GM21447 (cell line): ENCODE data around the gene DBNL.
A peak's percentile ranks its signal among the peaks of the same experiment; 100 is the strongest.

Experiments used
- ATAC-seq: cut with Tn5 transposase; IDR thresholded peaks from one replicate; pipeline ENCODE4 v1.9.1; 2021; ENCODE audit not compliant: unreplicated experiment

DBNL gene

DNA sequence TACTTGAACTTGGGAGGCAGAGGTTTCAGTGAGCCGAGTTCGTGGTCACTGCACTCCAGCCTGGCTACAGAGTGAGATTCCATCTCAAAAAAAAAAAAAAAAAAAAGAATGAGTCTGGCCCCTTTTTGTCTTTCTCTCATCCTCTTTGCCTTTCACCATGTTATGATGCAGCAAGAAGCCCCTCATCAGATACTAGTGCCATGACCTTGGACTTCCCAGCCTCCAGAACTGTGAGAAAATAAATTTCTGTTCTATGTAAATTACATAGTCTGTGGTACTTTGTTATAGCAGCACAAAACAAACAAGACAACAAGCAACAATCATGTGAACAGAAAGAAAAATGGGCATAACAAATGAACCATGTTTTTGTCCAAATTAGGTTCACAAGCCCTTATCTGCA lies 2.3 kb upstream of the DBNL start:
- no peak for ATAC-seq

DNA sequence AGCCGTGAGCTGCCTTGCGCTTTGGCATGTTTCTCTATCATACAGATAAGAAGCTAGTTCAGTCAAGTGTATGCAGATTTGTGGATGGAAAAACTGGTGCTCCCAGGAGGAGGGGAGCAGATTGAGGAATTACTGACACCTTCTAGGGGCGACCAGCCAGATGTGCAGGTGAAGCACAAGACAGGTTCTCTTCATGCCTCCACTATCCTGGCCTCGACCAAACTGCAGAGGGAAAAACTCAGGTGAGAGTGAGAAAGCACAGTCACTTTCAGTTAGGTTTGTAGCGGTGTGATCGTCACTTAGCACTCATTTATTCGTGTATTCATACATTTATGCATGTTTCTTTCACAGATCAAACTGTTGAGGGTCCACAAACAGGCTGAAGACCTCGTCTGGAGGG lies 600 bp upstream of the DBNL start:
- no peak for ATAC-seq

DNA sequence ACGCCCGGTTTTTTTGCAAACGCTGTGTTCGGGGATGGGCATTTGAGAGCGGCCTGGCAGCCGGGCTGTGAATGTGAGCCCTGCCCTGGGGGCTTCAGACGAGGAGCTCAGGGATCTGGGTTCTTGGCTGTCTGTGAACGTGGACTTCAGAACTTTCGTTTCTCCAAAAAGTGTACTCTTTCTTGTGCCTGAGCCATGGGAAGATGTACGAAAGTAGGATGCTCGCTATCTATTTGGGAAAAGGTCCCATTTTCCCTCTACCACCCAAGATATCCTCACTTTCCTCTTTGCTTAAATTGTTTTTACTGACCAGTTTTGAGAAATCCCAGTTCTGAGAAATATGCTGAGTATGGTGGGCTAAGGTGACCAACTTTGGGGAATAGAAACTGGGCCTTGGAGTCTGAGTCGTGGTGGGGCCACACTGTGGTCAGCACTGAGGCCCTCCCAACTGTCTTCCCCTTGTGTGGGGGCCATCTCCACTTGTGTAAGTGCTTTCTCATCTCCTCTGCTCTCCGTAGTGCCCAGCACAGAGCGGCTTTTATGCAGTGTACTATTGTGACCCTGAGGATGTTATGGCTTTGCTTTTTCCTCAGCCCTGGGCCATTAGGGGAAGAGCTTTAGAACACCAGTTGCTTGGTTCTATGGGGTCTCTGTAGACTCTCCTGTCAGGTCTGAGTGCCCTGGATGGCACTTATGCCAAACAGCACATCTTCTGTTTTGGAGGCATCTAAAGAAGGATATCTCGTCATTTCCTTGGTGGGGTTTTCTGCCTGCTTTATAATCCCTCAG lies 918 bp downstream of the DBNL start:
- ATAC-seq: no peak

DNA sequence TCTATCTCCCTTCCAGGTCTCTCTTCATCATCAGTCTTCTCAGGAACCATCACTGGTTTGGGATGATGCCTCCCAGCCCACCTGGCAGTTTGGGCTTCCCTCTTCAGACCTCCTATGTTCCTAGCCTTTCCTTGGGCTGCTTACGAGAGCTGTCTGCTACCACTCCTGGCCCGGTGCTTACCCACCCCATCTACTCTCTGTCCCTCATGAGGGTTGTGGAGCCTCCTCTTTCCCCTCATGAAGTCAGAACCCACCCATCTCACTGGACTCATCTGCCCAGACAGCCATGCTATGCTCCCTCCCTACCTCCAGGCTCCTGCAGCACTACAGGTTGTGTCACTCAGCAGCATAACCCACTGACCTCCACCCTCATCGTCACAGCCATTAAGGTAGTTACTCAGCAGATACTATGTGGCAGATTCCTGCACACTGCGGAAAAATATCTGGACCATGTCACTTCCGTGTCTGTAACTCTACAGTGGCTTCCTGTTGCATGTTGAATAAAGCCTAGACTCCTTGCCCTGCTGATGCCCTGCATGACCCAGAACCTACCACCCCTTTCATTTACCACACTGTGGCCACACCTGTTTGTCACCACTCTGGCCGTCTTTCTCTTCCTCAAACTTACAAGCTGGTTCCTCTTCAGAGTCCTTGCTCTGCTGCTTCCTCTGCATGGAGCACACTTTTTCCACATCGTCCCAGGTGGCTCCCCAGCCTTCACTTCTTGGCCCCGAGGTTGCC lies 2.0 kb downstream of the DBNL start:
- ATAC-seq: peak; percentile 70

DNA sequence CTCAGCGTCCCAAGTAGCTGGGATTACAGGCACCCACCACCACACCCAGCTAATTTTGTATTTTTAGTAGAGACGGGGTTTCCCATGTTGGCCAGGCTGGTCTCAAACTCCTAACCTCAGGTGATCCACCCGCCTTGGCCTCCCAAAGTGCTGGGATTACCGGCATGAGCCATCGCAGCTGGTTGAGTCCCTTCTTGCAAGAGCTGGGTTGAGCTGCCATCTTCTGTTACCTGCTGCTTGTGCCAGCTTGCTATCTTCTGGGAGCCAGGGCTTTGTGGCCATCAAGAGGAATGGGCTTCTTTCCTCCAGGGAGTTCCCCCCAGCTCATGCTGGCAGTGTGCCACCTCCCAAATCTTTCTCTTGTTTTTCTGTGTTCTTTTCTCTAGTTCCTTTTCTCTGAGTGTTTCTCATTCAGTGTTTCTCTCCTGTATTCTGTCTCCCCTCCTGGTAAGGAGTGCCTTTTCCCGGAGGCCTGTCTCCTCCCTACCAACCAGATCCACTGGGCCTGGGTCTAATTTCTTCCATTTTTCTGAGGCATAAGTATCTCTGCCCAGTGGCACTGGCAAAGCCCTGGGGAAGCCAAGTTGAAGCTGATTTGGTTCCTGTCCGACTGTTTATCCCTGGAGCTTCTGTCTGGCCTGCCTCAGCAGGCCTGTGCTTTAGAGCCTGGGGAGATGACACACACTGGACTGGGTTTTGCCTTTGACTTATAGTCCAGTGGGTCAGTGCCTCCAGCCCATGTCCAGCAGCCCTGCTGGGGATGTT lies 3.7 kb downstream of the DBNL start:
- no peak for ATAC-seq

DNA sequence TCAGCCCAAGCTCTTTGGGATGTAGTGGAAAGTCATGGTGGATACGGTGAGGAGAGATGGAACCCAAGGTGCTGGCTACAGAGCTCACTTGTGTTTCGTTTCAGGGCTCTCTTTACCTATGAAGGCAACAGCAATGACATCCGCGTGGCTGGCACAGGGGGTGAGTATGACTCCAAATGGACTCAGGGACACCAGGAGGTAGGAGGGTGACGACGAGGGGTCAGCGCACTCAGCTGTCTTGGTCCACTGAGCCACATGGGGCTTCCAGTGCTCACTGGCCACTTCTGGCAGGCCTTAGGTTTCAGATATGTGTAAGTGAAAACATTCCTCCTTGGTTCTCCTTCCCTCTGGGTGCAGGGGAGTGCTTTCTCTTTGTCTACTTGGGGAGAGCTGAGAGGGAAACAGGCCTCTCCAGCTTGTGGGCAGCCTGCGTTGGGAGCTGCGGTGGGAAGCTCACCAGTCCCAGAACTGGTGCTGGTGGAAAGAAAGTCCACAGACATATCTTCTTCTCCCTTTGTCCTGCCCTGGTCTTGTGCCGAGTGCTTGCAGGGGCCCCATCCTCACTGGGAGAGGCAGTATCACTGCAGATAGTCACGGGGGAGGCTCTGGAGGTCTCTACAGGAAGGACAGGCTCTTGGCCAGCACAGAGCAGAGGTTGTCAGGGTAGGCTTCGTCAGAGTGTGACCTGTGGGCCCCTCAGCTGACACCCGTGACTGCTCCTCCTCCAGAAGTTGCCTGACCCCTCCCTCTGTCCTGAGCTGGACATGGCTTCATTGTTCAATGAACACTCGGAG lies 5.8 kb downstream of the DBNL start:
- no peak for ATAC-seq

DNA sequence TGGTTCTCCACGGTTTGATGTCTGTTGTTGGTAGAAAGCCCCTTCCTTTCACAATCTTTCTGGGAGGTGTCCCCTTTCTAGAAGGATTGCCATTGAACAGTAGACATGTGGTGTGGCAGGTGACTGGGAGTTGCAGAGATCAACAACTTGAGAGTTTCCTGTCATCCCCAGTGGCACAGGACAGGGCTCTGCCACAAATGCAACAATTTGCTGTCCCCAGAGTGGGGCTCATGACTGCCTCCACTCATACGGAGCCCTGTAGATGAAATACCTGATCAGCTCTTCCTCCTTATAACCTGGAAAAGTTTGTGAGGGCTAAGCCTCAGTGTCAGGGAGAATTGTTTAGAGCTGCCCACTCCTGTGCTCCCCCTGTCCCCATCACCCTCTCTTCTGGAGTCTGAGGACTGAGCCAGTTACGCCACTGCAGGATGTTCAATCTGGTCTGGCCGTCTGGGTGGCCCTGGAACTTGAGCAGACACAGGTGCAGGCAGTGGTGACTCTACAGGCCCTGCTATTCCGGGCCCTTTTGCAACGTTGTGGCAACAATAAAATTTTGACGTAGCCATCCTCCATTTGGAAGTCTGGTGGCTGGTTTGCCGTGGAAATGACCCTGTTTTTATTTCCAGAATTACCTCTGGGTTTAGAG lies 6.5 kb downstream of the DBNL start:
- ATAC-seq: no peak

DNA sequence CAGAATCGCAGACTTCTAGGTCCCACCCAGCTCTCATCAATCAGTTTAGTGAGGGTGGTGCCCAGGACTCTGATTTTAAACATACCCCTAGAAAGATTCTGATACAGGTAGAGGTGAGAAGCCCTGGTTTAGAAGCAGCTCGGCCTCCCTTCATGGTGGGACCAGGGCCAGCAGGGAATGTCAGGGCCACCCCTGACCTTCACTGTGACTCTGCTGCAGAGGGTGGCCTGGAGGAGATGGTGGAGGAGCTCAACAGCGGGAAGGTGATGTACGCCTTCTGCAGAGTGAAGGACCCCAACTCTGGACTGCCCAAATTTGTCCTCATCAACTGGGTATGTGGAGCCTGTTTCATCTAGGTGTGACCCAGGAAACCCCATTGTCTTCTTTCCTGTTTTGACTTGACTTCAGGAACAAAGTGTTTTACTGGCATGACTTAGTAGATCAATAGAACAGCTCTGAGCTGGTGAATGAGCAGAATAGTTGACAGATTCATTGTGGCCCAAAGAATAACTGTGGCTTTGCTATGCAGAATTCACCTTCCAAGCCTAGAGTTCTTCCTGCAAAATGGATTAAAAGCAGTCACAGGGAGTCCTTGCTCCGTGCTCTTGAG lies 7.2 kb downstream of the DBNL start:
- no peak for ATAC-seq

DNA sequence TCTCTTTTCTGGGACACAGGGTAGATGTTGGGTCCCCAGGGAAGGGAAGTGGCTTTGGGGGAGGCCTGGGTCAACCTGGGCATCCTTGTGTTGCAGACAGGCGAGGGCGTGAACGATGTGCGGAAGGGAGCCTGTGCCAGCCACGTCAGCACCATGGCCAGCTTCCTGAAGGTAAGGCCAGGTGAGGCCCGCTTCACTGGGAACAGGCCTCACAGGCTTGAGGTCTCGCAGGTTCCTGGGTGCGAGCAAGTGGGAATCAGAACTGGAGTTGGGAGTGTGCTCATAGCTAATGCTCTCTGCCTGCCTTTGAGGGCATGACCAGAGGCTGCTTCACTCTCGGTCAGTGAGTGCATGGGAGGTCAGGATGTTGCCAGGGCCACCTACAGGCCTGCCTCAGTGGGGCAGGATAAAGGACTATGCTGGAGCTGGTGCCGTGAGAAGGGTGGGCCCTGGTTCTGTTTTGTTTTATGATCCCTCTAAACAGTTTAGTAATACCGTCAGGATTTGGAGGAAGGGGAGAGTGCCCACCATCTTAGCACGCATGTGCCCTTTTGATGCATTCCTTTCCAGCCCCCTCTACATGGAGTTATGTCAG lies 8.4 kb downstream of the DBNL start:
- ATAC-seq: no peak

DNA sequence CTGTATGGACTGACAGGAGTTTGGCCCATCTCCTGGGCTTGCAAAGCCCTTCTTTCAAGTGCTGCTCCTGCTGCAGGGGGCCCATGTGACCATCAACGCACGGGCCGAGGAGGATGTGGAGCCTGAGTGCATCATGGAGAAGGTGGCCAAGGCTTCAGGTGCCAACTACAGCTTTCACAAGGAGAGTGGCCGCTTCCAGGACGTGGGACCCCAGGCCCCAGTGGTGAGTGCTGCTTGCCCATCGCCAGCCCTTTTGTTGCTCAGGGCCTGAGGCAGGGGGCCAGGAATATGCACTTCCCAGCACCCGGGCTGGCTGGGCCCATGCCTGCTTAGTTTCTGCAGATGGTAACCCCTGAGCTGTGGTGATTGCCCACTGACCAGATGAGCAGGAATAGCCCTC lies 12.2 kb downstream of the DBNL start:
- no peak for ATAC-seq

DNA sequence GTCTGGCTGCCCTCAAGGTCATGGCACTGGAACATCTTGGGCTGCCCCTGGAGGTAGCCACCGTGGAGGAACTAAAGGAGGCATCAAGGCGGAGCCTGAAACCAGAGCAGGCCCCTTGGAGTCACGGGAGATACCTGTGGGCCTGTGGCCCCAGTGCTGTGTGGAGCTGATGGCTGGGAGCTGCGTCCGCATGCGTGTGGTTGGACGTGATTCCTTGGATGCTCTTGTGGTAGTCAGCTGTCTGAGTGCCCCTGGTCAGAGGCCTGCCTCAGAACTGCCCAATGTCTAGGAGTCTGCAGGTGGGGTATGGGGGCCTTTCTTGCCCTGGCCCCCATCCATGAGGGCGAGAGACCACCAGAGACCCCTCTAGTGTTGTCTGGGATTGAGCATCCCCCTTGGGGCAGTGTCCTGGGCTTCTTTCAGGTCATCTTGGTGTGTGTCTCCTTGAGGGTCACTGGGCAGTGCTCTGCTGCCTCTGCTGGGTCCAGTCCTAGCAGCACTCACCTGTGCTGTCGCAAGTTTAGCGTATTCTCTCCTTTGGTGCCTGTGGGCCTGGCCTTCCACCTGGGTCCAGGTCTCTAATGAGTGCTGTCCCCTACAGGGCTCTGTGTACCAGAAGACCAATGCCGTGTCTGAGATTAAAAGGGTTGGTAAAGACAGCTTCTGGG lies 12.8 kb downstream of the DBNL start:
- no peak for ATAC-seq

DNA sequence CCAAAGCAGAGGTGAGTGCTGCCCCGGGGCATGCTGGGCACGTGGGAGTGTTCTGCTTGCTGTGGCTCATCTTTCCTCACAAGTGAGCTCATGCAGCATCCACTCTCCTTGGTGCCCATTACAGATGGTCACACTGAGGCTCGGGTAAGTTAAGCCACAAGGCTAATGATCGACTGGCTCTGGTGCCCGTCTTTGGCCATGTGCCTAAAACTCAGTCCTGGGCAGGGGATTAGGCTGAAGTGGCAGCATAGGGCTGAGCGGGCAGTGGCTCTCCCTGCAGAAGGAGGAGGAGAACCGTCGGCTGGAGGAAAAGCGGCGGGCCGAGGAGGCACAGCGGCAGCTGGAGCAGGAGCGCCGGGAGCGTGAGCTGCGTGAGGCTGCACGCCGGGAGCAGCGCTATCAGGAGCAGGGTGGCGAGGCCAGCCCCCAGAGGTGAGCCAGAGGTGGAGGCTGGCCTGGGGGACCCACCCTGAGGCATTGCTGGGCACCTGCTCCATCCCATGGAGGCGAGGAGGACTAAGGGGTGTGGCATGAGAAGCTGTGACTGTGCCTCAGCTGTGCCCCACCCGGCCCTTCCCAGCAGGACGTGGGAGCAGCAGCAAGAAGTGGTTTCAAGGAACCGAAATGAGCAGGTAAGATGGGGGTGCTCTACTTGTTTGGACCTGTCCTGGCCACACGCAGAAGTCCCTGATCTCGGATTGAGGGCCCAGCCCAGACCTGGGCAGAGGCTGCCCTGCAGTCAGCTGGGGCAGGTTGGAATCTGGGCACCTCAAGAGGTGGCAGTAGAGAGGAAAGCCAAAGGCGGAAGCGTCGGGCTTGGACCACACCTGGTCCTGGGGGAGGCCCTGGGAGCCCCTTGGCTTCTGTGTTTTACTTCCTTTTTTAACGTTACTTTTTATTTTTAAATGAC lies 13.6 kb downstream of the DBNL start:
- ATAC-seq: no peak

DNA sequence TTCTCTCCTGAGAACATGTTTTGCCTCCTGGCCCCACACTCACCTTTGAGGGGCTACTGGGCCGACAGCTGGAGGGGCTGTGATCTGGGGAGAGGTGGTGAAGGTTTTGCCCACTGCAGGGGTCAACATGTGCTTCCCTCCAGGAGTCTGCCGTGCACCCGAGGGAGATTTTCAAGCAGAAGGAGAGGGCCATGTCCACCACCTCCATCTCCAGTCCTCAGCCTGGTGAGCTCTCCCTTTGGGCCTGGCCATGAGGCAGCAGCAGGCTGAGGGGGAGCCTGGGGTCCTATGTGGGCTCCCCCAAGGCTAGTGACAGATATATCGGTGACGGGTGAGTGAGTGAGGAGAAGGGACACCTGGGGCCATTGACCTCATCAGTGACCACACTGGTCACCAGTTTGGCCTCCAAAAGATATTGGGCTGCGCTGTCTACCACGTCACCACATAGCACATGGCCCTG lies 14.3 kb downstream of the DBNL start:
- ATAC-seq: no peak

DNA sequence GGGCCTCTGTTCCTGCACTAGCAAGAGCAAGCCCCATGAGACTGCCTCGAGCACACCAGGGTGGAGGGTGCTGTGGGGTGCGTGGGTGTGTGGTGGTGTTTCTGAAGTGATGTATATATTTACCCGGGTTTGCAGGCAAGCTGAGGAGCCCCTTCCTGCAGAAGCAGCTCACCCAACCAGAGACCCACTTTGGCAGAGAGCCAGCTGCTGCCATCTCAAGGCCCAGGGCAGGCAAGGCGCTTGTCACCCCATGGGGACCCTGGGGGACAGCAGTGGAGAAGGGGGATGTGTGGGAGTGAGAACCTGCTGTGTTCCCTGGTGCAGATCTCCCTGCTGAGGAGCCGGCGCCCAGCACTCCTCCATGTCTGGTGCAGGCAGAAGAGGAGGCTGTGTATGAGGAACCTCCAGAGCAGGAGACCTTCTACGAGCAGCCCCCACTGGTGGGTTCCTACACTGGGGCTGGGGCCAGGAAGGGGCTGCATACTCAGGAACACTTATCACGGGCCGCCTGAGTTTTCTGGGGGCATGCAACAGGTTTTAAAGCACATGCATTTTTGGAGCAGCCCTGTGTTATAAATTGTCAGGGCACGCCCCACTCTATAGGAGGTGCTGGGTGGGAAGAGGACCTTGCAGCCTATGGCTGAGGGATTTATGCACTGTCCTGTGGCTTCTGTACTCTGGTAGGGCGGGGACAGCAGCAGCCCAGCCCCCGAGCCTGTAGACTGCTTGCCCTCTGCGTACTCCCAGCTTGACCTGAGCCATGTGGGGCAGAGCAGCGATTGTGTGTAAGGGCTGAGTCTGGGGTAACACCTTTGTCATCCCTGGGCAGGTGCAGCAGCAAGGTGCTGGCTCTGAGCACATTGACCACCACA lies 15.0 kb downstream of the DBNL start:
- no peak for ATAC-seq

DNA sequence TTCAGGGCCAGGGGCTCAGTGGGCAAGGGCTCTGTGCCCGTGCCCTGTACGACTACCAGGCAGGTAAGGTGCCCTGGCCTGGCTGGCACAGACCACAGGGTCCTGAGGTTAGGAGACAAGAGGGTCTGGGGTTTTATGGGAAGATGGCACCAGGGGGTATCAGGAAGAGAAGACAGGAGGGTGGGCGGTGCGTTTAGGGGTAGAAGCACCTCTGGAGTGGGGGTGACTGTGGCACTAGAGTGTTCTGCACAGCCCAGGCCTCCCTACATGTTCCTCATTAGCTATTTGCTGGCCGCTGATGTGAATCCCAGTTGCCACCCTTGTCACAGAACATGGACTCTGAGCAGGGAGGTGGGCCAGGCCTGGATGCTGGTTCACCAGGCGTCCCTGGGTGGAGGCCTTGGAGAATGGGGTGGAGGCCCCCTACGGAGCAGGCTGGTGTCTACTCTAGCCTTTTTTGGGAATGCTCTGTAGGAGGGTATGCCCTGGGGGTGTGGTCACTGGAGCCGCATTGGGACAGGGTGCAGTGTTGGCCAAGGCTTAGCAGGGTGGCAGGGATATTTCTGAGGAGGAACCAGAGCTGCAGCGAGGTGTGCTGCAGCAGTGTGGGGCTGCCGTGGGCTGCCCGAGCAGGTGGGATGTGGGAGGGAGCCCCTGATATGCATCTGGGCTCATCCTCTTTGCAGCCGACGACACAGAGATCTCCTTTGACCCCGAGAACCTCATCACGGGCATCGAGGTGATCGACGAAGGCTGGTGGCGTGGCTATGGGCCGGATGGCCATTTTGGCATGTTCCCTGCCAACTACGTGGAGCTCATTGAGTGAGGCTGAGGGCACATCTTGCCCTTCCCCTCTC lies 15.8 kb downstream of the DBNL start:
- no peak for ATAC-seq

DNA sequence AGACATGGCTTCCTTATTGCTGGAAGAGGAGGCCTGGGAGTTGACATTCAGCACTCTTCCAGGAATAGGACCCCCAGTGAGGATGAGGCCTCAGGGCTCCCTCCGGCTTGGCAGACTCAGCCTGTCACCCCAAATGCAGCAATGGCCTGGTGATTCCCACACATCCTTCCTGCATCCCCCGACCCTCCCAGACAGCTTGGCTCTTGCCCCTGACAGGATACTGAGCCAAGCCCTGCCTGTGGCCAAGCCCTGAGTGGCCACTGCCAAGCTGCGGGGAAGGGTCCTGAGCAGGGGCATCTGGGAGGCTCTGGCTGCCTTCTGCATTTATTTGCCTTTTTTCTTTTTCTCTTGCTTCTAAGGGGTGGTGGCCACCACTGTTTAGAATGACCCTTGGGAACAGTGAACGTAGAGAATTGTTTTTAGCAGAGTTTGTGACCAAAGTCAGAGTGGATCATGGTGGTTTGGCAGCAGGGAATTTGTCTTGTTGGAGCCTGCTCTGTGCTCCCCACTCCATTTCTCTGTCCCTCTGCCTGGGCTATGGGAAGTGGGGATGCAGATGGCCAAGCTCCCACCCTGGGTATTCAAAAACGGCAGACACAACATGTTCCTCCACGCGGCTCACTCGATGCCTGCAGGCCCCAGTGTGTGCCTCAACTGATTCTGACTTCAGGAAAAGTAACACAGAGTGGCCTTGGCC lies 16.6 kb downstream of the DBNL start:
- ATAC-seq: no peak
